HG03060 (cell line): Measurements from ENCODE around the gene H1-8.
"Not testable (repeated sequence)": the region's sequence is repeated elsewhere in the genome, so short reads cannot be mapped to it uniquely, and the experiment has no call there.

Source experiments
- ATAC-seq: cut with Tn5 transposase; IDR thresholded peaks from one replicate; pipeline ENCODE4 v1.9.1; 2021; ENCODE audit warnings: low read depth, moderate number of reproducible peaks; ENCODE audit not compliant: unreplicated experiment

The H1-8 gene

GRCh38 chr3:129543156-129543790, at the start of gene H1-8:
Gene H1-8, plus strand, starts transcription at chr3:129543175. Its CDS starts 44 bp downstream, at chr3:129543219.
- no peak for ATAC-seq

DNA sequence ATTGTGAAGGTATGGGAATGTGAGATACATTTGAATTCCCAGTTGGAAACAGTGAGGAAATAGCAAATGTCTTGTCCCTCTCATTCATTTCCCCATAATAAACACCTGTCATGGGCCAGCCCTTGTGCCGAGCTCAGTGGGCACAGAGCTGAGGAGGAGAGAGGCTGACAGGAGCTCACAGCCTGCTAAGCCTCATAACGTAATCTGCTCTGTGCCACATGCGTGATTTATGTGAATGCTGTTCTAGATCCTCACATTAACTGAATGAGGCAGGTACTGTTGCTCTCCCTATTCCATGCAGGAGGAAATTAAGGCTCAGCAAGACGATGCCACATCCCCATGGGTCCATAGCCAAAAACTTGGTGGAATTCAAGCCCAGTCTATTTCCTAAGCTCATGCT, 49.8 kb upstream of the H1-8 start:
- ATAC-seq = no peak

GRCh38 chr3:129494499-129494898, 48.5 kb upstream of the H1-8 start:
- not testable (repeated sequence) for ATAC-seq

DNA sequence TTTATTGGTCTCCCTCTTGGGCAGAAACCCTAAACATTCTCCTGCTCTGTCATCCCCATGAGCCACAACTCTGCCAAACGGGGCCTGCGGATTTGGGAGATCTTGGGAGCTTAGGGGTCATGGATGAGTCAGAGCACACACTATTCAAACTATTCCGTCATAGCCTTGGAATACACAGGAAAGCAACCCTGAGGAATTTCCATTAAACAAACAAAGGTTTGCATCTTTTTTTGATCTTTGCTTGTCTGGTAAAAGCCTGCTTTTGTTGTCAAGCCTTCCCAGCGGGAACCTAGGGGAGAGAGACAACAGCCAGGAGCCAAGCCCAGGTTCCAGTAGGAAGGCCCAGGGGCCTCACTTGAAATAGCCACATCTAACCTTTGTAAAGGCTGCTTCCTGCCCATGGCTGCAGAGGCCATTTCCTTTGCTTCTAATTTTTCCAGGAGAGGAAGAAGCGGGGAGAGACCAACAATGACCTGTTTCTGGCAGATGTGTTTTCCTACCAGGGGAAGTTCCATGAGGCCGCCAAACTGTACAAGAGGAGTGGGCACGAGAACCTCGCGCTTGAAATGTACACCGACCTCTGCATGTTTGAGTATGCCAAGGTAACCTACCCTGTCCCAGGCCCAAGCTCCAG, 47.9 kb upstream of the H1-8 start:
- ATAC-seq = not testable (repeated sequence)

- not testable (repeated sequence) for ATAC-seq
Observed at GRCh38 chr3:129497876-129498275, 45.1 kb upstream of the H1-8 start.

DNA sequence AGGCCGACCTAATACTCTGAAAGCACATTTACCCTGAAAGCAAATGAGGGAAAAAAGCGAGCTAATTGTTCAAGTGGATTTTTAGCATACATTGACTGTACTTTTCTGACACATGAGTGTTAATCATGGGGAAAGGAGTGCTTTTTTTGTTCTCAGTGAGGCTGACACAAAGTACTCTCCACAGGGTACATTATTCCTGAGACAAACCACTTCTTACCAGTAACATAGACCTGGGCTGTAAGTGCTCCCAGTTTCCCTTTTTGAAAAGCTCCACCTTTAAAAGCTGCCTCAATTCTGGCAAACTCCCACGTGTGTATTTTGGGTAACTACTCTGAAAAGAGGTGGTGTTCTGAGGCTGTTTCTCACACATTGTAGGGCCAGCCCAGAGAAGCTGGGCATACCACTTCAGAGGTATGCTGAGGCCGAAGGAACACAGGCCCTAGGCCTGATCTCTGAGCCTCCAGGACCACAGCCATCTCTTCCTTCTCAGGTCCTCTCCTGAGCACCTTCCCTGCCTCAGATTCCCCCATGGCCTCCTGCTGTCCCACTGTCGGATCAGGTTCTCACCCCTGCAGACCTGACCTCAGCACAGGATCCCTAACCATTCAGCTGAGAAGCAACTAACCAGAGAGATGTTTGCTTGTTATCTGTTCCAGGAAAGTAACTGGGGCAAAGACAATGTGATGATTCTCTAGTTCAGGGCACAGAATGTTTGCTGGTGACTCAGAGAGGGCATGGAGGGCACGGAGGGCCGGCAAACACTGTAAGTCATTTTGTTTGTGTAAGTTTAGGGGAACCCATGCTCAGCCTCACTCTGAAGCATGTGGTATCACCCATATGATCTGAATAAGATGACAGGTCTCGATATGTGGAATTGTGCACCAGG, 44.1 kb upstream of the H1-8 start:
- not testable (repeated sequence) for ATAC-seq

GRCh38 chr3:129499604-129500333, 43.2 kb upstream of the H1-8 start:
- ATAC-seq = not testable (repeated sequence)

DNA sequence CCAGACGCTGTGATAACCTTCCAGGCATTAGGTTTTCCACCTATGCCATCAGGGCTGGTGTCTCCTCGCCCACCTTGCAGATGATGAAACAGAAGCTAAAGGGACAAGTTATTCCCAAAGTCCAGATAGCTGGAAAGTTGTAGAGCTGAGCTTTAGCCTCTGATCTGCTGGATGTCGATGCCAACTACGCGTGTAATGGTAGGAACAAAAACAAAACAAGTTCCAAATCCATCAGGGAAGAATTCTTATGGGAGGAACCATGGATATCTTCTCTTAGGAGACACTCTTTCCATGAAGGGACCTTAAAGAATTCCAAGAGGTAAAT, 42.7 kb upstream of the H1-8 start:
- no peak for ATAC-seq

DNA sequence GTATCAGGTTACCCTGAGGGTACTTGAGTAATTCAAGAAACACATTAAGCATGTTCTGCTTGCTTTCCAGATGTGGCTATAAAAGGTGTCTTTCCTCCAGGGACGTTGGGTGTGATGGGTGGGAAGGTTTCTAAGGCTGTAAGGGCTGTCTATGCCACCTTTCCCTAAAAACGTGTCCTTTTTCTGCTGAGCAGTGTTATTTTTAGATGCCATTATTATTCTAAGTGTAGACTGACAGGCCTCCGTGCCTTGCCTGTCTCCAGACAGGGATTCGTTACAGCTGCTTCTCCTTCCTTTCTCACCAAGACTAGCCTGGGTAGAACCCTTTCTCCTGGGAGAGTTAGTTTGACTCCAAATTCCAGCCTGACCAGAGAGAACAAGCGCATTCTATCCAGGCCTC, 41.3 kb upstream of the H1-8 start:
- no peak for ATAC-seq

GRCh38 chr3:129502641-129503408, 40.1 kb upstream of the H1-8 start:
- no peak for ATAC-seq

DNA sequence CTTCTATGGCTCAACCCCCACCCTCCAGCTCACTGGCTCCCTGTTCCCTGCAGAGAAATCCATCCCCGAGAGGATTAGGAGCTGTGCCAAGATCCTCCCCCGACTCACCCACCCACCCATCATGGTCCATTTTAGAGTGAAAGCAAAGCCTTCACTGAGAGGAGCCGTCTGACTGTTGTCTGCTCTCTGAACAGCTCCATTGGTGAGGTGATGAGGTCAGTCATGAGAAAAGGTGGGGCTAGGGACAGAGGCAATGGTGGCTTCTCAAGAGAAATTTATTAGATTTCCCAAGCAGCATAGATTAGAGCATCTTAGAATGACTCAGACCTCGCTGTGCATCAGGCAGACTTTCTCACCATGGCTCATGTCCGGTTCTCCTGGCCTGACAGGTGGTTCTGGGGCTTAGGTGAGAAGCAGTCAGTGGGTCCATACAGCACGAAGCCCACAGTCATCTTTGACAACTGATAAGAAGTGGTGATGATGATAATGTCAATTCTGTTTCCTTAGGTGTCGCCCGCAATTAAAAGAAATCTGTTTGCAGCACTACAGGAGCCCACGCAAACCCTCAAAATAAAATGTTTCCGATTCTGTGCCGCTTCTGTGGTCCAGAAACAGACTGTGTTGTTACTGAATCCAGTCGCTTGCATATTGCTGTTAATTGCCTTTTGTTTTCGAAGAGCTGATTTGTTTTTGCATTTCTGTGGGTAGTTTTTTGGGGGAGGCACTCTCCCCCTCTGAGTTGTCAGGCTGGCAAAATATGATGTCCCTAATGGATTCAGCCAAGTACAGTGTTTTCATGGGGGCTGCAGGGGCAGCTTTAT, 39.3 kb upstream of the H1-8 start:
- no peak for ATAC-seq

GRCh38 chr3:129504471-129505100, 38.4 kb upstream of the H1-8 start:
- ATAC-seq = no peak

DNA sequence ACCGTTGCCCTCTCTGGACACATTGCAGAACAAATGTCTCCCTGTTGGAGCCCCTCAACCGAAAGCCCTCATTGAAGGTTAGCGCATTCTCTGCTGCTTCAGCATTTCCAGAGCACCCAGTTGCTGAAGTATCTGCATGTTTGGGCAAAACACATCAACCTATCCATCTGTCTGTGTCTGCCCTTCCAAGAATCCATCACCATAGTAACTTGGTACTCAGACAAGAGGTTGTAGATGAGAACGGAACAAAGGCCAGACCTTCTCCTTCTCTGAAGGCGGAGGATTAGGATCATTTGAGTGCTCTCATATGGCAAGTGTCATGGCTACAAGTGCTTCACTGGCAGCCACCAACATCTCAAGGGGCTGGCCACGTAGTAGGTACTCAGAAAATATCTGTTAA, 37.6 kb upstream of the H1-8 start:
- no peak for ATAC-seq

- no peak for ATAC-seq
Observed at GRCh38 chr3:129506231-129506742, 36.7 kb upstream of the H1-8 start.

GRCh38 chr3:129507181-129507831, 35.7 kb upstream of the H1-8 start:
- ATAC-seq = no peak

DNA sequence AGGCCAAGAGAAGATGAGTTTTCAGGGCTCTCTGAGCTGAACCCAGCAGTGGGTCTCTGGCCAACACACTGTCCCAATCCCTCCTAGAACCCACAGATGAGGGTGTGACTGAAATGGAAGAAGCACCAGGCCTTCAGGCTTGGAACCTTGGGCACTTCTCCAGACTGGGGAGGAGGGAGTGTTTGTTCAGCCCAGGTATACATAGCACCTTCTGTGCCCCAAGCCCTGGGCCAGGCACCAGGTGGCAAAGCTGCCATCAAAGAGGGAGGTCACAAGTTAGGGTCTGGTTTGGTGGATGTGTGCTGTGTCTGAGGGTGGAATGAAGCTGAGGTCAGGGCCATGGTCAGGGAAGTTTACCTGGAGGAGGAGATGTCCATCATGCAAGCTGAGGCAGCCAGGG, 30.4 kb upstream of the H1-8 start:
- no peak for ATAC-seq

- no peak for ATAC-seq
Observed at GRCh38 chr3:129513705-129514104, 29.3 kb upstream of the H1-8 start.

DNA sequence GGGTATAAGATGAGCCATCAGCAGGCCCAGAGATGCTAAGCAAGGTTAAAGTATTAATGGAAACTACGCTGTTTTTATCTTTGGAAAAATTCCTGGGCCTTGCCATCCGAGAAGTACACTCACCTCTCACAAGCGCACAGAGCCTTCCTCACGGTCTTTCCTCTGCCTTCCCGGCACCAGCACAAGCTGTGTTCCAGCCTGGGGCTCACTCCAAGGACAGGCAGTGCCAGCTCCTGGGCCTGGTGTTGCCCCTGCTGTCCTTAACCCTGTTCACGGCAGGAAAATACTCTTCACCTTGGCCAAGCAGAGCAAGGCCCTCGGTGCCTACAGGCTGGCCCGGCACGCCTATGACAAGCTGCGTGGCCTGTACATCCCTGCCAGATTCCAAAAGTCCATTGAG, 28.9 kb upstream of the H1-8 start:
- ATAC-seq = no peak
